Glutamatergic neuron (in vitro differentiated cells): ENCODE measurements around the gene TSPAN31. TPM values are rescaled to one million over a fixed set of nuclear protein-coding genes. Genes with fewer than 3 reads are reported as not detected.

Experiments used
- DNase-seq: peaks from one replicate; pipeline ENCODE4 v3.0.0; 2022
- H3K27ac Mint-ChIP-seq: one replicate; pipeline ENCODE4 v1.8.0; 2020; ENCODE audit warnings: mild to moderate bottlenecking, mixed read lengths, inconsistent platforms; ENCODE audit not compliant: unreplicated experiment
- H3K27me3 Mint-ChIP-seq: one replicate; pipeline ENCODE4 v1.8.0; 2020; ENCODE audit warnings: mild to moderate bottlenecking, moderate library complexity, mixed read lengths, inconsistent platforms; ENCODE audit not compliant: unreplicated experiment
- H3K36me3 Mint-ChIP-seq: one replicate; pipeline ENCODE4 v1.8.0; 2020; ENCODE audit warnings: mild to moderate bottlenecking, mixed read lengths, inconsistent platforms; ENCODE audit not compliant: unreplicated experiment
- H3K4me1 Mint-ChIP-seq: one replicate; pipeline ENCODE4 v1.8.0; 2020; ENCODE audit warnings: mild to moderate bottlenecking, low read depth, mixed read lengths, inconsistent platforms; ENCODE audit not compliant: unreplicated experiment
- H3K4me3 Mint-ChIP-seq: one replicate; pipeline ENCODE4 v1.8.0; 2020; ENCODE audit warnings: mild to moderate bottlenecking, mixed read lengths, inconsistent platforms; ENCODE audit not compliant: unreplicated experiment
- H3K9me3 Mint-ChIP-seq: one replicate; pipeline ENCODE4 v1.8.0; 2020; ENCODE audit warnings: mild to moderate bottlenecking, moderate library complexity, mixed read lengths, inconsistent platforms; ENCODE audit not compliant: unreplicated experiment
- total RNA-seq: library from RNA; stranded (reverse); fragmentation: NEBNext Ultra II Directional; extraction: Animal tissue kit (Norgen Biotek cat#: 25700); gene quantifications from one replicate; pipeline ENCODE4 v1.2.1, GENCODE V29; 2021; ENCODE audit not compliant: unreplicated experiment
- TF ChIP-seq, protein P1 (sequence below): fragments of 200-600 bp; sonication (generic); IDR thresholded peaks from one replicate; pipeline ENCODE4 v1.5.0; 2021; ENCODE audit not compliant: partially characterized antibody, unreplicated experiment

Gene TSPAN31
- total RNA-seq, 1 donor from 2014 or later = 27.2 TPM

DNA sequence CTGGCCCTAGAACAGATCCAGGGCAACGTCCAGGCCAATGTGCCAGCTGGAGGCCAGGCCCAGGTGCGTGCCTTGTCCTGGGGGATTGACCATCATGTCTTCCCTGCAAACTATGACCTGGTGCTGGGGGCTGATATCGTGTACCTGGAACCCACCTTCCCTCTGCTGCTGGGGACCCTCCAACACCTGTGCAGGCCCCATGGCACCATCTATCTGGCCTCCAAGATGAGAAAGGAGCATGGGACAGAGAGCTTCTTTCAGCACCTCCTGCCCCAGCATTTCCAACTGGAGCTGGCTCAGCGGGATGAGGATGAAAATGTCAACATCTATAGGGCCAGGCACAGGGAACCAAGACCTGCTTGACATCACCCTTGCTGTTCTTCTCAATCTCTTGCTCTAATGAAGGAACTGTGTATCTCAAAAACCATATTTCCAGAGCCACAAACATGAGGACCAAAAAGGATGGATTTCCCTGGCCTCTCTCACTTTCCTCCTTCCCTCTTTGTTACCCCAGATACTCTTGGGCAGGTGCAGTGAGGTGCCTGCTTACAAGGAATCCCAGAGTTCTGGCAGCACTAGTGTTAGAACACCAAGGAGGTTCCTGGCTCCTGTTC lies 35.6 kb downstream of the TSPAN31 start:
- TF ChIP-seq, protein P1, sequence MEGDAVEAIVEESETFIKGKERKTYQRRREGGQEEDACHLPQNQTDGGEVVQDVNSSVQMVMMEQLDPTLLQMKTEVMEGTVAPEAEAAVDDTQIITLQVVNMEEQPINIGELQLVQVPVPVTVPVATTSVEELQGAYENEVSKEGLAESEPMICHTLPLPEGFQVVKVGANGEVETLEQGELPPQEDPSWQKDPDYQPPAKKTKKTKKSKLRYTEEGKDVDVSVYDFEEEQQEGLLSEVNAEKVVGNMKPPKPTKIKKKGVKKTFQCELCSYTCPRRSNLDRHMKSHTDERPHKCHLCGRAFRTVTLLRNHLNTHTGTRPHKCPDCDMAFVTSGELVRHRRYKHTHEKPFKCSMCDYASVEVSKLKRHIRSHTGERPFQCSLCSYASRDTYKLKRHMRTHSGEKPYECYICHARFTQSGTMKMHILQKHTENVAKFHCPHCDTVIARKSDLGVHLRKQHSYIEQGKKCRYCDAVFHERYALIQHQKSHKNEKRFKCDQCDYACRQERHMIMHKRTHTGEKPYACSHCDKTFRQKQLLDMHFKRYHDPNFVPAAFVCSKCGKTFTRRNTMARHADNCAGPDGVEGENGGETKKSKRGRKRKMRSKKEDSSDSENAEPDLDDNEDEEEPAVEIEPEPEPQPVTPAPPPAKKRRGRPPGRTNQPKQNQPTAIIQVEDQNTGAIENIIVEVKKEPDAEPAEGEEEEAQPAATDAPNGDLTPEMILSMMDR = no peak
- Mint-ChIP-seq H3K4me1 (no peaks in the 10 kb centered on the region), H3K36me3 (peaks cover 5% of the 10 kb centered on the region), H3K4me3 (no peak overlapping the region), H3K27ac (no peak overlapping the region), H3K27me3 (peaks cover 4% of the 10 kb centered on the region), H3K9me3 (peaks cover 7% of the 10 kb centered on the region)
- no peak for DNase-seq

DNA sequence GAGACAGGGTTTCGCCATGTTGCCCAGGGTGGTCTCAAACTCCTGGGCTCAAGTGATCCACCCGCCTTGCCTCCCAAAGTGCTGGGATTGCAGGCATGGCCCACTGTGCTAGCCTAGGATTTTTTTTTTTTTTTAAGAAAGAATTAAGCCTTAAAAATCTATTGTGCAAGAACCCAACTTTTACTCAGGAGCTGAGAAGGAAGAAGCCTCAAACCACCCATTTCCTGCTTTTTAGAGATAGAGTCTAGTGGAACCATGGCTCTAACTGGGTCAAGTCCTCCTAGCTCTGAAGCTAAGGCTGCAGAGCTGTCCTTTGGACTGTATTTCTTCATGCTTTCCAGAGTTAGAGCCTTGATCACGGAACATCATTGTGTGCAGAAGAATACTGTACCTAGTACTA lies 36.4 kb downstream of the TSPAN31 start:
- no peak for DNase-seq
- no peak overlapping the region for H3K4me3 Mint-ChIP-seq
- H3K36me3 Mint-ChIP-seq = no peaks in the 10 kb centered on the region
- no peak overlapping the region for H3K27ac Mint-ChIP-seq
- TF ChIP-seq, protein P1 = no peak
- no peaks in the 10 kb centered on the region for H3K4me1 Mint-ChIP-seq
- peaks cover 7% of the 10 kb centered on the region for H3K9me3 Mint-ChIP-seq
- peaks cover 4% of the 10 kb centered on the region for H3K27me3 Mint-ChIP-seq

DNA sequence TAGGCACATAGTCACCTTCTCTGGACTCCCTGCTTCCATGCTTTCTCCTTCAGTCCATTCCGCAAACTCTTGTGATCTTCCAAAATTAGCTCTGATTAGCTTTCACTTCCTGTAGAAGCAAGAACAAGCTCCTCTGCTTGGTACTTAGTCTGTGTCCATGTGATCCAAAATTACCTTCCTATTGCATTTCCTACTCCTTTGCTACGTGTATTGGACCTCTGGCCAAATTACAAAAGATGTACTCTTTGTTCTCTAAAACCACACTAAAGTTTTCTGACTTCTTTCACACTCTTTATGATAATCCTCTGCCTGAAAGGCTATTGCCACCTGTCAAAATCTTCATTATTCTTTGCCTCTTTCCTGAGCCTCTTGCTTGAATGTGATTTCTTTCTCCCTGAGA lies 37.0 kb downstream of the TSPAN31 start:
- Mint-ChIP-seq H3K27ac (no peak overlapping the region), H3K9me3 (peaks cover 6% of the 10 kb centered on the region), H3K27me3 (peaks cover 4% of the 10 kb centered on the region), H3K36me3 (no peaks in the 10 kb centered on the region), H3K4me3 (no peak overlapping the region), H3K4me1 (no peaks in the 10 kb centered on the region)
- TF ChIP-seq, protein P1 = no peak
- DNase-seq = no peak

DNA sequence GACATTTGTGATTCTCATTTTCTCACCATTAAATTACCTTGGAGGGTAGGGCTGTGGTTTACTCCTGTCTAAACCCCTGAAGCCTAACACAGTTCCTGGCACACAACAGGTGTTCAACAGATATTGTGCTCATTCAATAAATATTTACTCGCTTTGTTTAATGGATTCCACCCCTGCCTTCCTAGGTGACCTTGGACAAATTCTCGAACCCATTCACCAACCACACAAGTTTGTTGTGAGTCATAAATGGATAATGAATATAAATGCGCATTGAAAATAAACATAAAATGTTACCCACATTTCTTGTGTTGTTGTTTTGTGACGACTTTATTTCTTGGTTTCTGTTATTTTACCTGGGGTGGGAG lies 37.4 kb downstream of the TSPAN31 start:
- TF ChIP-seq, protein P1 = no peak
- Mint-ChIP-seq H3K4me1 (no peaks in the 10 kb centered on the region), H3K27ac (no peak overlapping the region), H3K4me3 (peak overlapping the region; percentile 97), H3K9me3 (peaks cover 6% of the 10 kb centered on the region), H3K27me3 (peaks cover 3% of the 10 kb centered on the region), H3K36me3 (no peaks in the 10 kb centered on the region)
- DNase-seq = no peak

DNA sequence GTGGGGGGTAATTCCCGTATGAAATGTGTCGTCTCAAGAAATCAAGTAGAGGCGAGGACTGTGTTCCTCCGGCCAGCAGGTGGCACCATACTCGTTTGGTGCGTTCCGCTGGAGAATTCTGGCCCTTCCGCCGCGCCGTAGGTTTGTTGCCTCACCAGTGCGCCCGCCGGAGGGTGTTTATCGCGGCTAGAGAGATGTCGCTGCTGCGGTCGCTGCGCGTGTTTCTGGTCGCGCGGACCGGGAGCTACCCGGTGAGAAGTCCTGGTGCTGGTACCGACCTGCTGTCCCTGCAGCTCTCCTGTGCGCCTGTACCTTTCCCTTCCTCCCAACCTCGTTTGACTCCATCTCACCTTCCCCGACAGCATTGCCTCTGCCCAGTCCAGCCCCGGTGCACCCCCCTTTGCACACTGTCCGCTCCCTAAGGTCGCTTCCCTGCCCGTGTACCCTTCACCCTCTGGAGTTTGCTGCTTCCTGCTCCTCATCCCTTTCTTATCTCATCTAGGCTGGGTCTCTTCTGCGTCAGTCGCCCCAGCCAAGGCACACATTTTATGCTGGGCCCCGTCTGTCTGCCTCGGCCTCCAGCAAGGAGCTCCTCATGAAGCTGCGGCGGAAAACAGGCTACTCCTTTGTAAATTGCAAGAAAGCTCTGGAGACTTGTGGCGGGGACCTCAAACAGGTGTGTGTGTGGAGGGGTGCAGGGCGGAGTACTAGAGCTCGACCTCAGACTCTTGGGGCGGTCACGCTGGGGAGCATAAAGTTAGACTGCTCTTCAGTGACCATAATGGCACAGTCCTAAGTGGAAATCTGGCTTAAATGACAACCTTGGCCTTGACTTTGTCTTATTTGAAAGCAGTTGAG lies 38.0 kb downstream of the TSPAN31 start, which contains the start of gene TSFM:
TSS of gene TSFM (plus strand) at position 180 of the 858 bp plus-strand sequence. CDS start at position 195, 15 bp downstream.
- no peaks in the 10 kb centered on the region for H3K36me3 Mint-ChIP-seq
- no peaks in the 10 kb centered on the region for H3K4me1 Mint-ChIP-seq
- H3K4me3 Mint-ChIP-seq = peak within 1 kb of the TSS; percentile 97
- TF ChIP-seq, protein P1 = peak; percentile 88
- H3K9me3 Mint-ChIP-seq = peaks cover 6% of the 10 kb centered on the region
- peak within 1 kb of the TSS; percentile 89 for H3K27ac Mint-ChIP-seq
- DNase-seq = peak; percentile 99
- peaks cover 2% of the 10 kb centered on the region for H3K27me3 Mint-ChIP-seq
